GM18867 (cell line): ENCODE measurements around the gene SRA1.
"Not testable (repeated sequence)": the region's sequence is repeated elsewhere in the genome, so short reads cannot be mapped to it uniquely, and the experiment has no call there.

Experiments used
- ATAC-seq: cut with Tn5 transposase; IDR thresholded peaks from one replicate; pipeline ENCODE4 v1.9.1; 2021; ENCODE audit warnings: mild to moderate bottlenecking, moderate library complexity; ENCODE audit not compliant: unreplicated experiment

Gene SRA1

DNA sequence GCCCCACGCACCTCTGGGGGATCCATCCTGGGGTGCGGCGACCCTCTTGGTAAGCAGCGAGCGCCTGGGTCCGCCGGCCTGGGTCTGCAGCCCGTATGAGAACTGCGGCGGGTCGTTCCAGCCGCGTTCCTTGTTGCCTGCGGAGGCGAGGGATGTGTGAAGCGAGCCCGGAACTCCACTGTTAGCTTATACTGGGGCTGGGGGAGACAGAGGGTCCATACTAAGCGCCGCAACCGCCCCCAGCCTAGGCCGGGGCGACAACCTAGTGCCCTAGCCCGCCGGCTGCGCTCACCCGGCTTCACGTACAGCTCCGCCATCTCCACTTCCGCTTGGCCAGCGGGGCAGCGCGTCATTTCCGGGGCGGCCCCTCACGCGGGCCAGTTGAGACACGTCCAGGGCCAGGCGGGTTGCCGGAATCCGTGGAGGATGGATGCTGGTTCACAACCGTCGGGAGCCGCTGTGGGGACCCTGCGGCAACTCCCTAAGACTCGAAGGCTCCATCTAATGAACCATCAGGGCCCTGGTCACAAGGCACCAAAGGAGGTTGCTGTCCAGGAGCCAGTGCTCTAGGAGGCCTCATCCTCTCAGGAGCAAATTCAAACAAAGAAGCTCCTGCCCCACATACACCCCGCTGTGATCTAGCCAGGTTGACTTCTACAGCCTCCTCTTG lies at the start of gene SRA1:
Gene SRA1, minus strand, starts transcription at position 338 of the 670 bp plus-strand sequence. Its CDS starts 21 bp downstream, at position 317.
- peak; percentile 92 for ATAC-seq

DNA sequence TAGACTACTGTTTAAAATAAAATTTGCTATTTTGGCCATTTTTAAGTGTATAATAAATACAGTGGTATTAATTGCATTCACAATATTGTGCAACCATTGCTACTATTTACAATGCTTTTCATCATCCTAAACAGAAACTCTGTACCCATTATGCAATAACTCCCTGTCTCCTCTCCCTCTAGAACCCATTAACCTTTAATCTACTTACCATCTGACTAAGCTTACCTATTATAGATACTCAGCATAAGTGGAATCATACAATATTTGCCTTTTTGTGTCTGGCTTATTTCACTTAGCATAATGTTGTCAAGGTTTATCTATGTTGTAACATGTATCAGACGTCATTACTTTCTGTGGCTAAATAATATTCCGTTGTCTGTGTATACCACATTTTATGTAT lies 49.8 kb upstream of the SRA1 start:
- no peak for ATAC-seq

DNA sequence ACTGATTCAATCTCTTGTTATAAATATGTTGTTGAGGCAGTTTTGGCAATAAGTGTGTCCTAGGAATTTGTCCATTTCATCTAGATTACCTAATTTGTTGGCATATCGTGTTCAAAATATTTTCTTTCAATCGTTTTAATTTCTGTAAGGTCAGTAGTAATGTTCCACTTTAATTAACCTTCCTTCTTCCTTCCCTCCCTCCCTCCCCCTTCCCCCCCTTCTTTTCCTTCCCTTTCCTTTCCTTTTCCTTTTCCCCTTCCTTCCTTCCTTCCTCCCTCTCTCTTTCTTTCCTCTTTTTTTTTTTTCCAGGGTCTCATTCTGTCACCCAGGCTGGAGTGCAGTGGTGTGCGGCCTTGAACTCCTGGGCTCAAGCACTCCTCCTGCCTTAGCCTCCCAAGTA lies 48.6 kb upstream of the SRA1 start:
- no peak for ATAC-seq

GRCh38 chr5:140603734-140604133 lies 46.5 kb upstream of the SRA1 start:
- no peak for ATAC-seq

GRCh38 chr5:140603446-140603698 lies 46.1 kb upstream of the SRA1 start:
- ATAC-seq: not testable (repeated sequence)

DNA sequence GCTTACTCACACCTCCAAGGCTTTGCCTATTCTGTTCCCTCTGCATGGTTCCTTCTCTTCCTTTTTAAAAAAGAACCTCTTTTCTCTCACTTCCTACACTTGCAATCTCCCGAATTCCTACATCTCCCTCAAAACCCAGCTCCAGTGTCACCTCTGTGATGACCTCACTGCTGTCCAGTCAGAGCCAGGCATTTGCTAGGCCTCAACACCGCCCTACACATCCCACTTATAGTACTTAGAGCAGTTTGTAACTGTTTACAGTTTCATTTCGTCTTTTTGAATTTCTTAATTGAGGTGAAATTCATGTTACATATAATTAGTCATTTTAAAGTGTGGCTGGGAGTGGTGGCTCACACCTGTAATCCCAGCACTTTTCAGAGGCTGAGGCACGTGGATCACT lies 44.9 kb upstream of the SRA1 start:
- ATAC-seq: no peak

DNA sequence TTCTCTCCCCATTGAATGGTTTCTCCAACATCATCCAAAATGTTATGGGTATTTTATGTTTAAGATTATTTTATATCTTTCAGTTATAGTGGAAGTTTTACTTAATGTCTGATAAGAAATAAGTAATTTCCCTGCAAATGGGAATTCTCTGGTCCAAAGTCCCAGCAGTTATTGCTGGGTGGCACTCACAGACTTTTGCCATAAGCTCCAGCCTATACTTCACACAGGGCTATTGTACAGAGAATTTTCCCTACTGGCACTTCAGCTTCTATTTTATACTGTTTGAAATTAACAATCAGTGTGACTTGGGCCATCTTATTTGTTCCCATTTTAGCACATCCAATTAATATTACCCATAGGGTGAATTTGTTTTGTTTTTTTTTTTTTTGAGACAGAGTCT lies 42.8 kb upstream of the SRA1 start:
- ATAC-seq: no peak

- no peak for ATAC-seq
Observed at GRCh38 chr5:140598836-140599235, 41.6 kb upstream of the SRA1 start.

DNA sequence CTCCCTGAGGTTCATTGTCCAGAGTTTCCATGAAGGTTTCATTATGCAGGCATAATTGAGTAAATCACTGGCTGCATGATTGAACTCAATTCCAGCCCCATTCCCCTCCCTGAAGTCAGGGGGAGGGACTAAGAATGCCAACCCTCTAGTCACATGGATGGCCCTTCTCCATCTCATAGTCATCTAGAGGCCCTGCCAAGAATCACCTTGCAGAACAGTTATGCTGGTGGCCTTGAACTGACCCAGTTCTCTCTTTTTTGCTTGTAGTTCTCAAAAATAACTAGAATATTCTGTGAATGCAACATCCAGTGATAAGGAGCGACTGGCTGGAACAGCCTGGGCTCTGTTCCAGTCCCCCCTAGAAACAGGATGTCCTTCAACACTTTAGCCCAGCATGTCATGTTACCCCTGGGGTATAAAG lies 39.1 kb upstream of the SRA1 start:
- ATAC-seq: no peak

- no peak for ATAC-seq
Observed at GRCh38 chr5:140595538-140596300, 38.4 kb upstream of the SRA1 start.

DNA sequence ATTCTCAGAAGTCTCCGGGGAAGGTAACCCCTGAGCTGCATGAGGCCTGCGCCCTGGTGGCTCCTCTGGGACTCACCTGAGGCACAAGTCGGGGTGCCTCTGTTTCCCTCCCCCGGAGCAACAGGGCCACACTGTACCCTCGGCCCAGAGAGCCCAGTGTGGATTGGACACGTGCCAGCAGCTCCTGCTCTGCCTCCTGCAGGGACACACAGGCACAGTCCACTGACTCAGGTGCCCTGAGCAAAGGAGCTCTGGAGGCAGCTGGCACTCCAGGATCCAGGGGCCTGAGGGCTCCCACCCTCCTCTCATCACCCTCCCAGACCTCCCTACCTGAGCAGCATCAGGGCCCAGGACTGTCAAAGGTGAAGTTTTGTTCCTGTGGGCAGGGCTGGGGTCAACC lies 36.9 kb upstream of the SRA1 start:
- ATAC-seq: no peak

DNA sequence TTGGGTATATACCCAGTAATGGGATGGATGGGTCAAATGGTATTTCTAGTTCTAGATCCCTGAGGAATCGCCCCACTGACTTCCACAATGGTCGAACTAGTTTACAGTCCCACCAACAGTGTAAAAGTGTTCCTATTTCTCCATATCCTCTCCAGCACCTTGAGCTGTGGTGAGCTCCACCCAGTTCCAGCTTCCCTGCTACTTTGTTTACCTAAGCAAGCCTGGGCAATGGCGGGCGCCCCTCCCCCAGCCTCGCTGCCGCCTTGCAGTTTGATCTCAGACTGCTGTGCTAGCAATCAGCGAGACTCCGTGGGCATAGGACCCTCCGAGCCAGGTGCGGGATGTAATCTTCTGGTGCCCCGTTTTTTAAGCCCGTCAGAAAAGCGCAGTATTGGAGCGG lies 35.8 kb upstream of the SRA1 start:
- not testable (repeated sequence) for ATAC-seq

DNA sequence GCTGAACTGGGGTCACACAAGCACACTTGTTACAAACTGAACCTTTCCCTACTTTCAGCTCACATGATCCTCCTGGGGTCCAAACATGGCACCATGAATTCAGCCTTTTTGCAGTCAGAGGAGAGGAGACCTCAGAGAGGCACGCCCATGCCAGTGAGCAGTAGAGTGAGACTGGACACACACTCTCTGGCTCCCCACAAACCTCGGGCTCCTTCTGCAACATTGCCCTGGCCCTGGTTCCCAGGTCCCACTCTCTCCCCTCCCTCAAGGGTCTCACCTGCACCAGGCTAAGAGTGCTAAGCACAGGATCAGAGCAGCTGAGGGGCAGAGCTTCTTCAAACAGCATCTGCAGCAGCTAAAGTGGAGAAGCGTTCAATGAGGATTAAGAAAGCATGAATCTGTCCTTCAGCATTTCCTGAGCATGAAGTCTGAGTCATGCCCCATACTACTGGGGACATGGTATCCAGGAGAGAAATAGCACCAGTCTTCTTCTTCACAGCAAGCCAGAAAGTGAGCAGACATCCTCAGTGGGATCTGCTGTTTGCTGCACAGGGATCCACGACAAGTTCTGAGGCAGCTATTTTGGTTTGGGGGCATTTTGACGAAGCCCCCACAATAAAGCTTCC lies 34.6 kb upstream of the SRA1 start:
- ATAC-seq: no peak

- no peak for ATAC-seq
Observed at GRCh38 chr5:140590861-140591260, 33.6 kb upstream of the SRA1 start.

DNA sequence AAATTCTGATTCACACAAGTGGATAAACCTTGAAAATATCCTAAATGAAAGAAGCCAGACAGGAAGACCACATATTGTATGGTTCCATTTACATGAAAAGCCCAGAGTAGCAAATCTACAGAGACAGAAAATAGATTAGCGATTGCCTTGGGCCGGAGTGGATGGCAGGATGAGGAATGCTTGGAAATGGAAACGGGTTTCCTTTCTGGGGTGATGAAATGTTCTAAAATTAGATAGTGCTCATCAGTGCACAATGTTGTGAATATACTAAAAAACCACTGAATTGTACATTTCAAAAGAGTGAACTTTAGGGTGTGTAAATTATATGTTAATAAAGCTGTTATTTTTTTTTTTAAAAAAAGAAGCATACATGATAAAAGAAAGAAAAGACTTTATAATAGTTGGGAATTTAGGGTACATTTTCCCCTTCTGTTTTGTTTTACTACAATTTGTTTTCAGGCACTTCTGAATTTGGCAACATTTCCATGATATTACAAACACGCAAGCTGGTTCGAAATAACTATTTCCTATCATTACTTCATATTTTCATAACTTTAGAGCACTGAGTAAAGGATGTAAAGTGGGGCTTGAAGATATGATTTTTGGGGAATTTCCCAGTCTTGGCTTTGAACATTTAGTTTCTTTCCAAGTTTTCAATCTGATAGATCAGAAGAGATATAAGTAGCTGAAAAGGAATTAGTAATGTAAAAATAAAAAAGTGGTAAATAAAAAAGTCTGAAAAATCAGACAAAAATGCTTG lies 31.2 kb upstream of the SRA1 start:
- ATAC-seq: no peak

DNA sequence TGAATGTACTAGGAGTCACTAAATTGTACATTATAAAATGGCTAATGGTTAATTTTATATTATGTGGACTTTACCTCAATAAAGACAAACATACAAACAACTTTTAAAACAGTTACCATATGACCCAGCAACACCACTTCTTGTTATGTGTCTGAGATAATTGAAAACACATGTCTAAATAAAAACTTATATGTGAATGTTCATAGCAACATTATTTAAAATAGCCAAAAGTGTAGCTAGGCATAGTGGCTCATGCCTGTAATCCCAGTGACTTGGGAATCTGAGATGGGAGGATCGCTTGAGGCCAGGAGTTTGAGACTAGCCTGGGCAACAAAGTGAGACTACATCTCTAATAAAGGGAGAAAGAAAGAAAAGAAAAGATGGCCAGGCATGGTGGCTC lies 30.2 kb upstream of the SRA1 start:
- ATAC-seq: no peak

DNA sequence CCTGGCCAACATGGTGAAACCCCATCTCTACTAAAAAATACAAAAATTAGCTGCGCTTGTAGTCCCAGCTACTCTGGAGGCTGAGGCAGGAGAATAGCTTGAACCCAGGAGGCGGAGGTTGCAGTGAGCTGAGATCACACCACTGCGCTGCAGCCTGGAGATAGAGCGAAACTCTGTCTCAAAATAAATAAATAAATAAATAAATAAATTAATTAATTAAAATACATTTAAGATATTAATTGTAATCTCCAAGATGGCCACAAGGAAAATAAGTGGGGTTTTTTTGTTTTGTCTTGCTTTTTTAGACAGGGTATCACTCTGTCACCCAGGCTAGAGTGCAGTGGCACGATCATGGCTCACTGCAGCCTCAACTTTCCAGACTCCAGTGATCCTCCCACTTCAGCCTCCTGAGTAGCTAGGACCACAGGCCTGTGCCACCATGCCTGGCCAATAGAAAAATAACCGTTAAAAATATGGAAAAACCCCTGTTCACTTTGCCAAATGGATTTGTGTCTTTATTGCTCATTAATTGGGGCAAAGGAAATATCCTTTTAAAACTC lies 22.0 kb upstream of the SRA1 start:
- not testable (repeated sequence) for ATAC-seq

DNA sequence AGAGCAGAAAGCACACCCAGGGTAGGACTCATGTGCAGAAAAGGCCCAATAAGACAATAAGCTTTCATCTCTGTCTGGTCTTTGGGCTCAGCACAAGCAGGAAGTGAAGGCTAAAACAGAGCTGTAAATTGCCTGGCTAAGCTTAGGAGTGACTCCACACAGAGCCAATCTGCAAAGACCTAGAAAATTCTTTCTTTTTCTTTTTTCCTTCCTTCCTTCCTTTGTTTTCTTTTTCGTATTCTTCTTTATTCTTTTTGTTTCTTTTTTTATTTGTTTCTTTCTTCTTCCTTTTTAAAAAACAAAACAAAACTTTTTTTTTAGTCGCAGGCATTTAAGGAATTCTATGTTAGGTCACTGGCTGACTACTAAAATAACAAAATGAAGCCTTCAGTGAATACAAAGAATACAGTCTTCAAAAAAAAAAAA lies 19.5 kb upstream of the SRA1 start:
- ATAC-seq: no peak

- ATAC-seq: no peak
Observed at GRCh38 chr5:140575309-140575708, 18.0 kb upstream of the SRA1 start.

GRCh38 chr5:140574165-140574564 lies 16.9 kb upstream of the SRA1 start:
- ATAC-seq: no peak

DNA sequence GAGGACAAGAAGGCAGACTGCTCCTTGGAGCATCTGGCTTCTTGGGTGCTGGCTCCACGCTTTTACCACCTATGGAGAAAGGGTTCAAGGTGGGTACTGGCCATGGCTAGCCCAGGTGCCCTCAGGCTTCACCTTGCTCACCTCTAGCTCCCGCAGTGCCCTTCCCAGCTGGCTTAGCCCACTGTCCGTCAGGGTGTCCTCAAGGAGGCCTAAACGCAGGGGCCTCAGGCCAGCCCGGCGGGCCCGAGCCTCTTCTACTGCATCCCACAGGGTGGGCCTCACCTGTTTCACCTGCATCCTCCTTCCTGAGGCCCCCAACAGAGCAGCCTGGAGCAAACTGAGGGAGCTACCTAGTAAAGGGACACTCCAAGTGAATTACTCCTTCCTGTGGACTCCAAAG lies 16.4 kb upstream of the SRA1 start:
- no peak for ATAC-seq
